CD4-positive, alpha-beta T cell treated with Interleukin-4 for 1 hour (primary cell): ENCODE data around the gene ISOC2.

Source experiments
- DNase-seq, 2 donors: peaks; one replicate each; pipeline ENCODE4 v3.0.0-alpha.2; 2020 to 2022

The ISOC2 gene

GRCh38 chr19:55476100-55476775 lies 14.8 kb upstream of the ISOC2 start, which contains the start of gene ZNF628:
Gene ZNF628, plus strand, starts transcription at chr19:55476617. Its CDS starts 3,294 bp downstream, at chr19:55479911.
- DNase-seq: peak; percentile 98

- no peak for DNase-seq
Observed at GRCh38 chr19:55474269-55475265, 13.1 kb upstream of the ISOC2 start.

- no peak for DNase-seq
Observed at GRCh38 chr19:55473225-55474012, 12.0 kb upstream of the ISOC2 start.

- DNase-seq: no peak
Observed at GRCh38 chr19:55472463-55472862, 11.0 kb upstream of the ISOC2 start.

- DNase-seq: no peak
Observed at GRCh38 chr19:55471266-55471665, 9.8 kb upstream of the ISOC2 start.

GRCh38 chr19:55468054-55468393 lies 6.6 kb upstream of the ISOC2 start:
- DNase-seq: no peak

GRCh38 chr19:55467236-55468053 lies 6.0 kb upstream of the ISOC2 start:
- DNase-seq: peak; percentile 58 to 59

GRCh38 chr19:55466241-55466614 lies 4.8 kb upstream of the ISOC2 start:
- DNase-seq: no peak

GRCh38 chr19:55465460-55466240 lies 4.2 kb upstream of the ISOC2 start:
- no peak for DNase-seq

- DNase-seq: no peak
Observed at GRCh38 chr19:55464662-55465054, 3.2 kb upstream of the ISOC2 start, which contains the start of gene C19orf85. Gene C19orf85, minus strand, starts transcription at chr19:55464751. Its CDS starts 197 bp downstream, at chr19:55464554.

- no peak for DNase-seq
Observed at GRCh38 chr19:55464039-55464661, 2.7 kb upstream of the ISOC2 start.

- DNase-seq: no peak
Observed at GRCh38 chr19:55463583-55464031, 2.2 kb upstream of the ISOC2 start.

GRCh38 chr19:55462722-55463121 lies 1.3 kb upstream of the ISOC2 start:
- no peak for DNase-seq

GRCh38 chr19:55461974-55462626 lies 658 bp upstream of the ISOC2 start:
- DNase-seq: no peak

- peak in 1 of 2 donors; percentile 40 for DNase-seq
Observed at GRCh38 chr19:55460670-55461258, 678 bp downstream of the ISOC2 start.

- DNase-seq: no peak
Observed at GRCh38 chr19:55459950-55460657, 1.3 kb downstream of the ISOC2 start.

- no peak for DNase-seq
Observed at GRCh38 chr19:55459551-55459949, 1.9 kb downstream of the ISOC2 start.

- DNase-seq: no peak
Observed at GRCh38 chr19:55457683-55458457, 3.6 kb downstream of the ISOC2 start.
